ENCODE measurements around the gene ASIC3.

DNA sequence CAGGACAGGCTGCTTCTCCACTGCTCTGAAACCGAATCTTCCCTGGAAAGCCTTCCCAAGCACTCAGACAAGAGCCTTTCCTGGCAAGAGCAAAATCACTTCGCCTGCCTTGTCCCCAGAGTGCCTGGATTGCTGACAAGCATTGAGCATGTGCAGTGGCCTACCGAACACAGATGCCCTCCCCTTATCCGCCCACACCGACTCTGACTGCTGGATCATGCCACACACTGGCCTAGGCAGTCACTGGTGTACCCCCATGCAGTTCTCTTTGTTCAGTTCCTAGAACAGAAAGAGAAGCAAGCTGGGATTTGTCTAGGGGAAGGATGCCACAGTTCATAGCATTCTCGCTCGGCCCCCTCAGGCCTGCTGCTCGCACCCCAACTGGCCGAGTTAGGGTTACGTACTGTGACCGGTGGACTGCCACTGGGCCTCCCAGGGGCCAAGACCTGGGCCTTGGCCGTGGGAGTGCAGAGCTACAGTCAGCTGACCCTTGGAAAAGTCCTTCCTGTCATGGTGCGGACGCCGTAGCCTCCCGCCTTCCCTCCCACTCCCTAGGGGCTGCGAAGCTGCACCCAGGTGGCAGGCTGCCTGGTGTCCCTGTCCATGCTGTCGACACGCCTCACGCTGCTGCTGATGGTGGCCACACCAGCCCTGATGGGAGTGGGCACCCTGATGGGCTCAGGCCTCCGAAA lies 13.2 kb upstream of the ASIC3 start:
- TF ChIP-seq YY1 (IDR thresholded peaks at IDR 0.05; ENCODE audit: insufficient read depth, insufficient read length) (no peak), SUZ12 (IDR thresholded peaks at IDR 0.05; ENCODE audit: extremely low read depth, insufficient read depth, insufficient read length) (no peak)

All from NT2/D1 (cell line).